ENCODE data around the gene ABHD6. TPM values are rescaled to one million over a fixed set of nuclear protein-coding genes. Genes with fewer than 3 reads are reported as not detected.

The ABHD6 gene
- total RNA-seq, 2 donors from 2014 or later: 16.5 to 24.5 TPM

DNA sequence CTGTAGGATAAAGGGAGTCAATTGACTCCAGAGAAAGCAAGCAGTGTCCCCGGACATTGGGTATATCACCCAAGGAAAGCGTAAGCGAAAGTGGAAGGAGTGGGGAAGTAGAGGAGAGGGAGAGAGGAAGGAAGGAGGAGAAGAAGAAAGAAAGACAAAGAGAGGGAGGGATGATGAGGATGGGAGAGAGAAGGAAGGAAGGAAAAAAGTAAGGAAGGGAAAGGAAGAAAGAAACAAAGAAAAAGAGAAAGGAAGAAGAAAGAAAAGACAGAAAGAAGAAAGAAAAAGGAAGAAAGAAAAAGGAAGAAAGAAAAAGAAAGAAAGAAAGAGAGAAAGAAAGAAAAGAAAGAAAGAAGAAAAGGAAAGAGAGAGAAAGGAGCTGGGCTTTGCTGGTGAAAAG lies 27.7 kb upstream of the ABHD6 start:
- H3K9ac ChIP-seq (ENCODE audit: low read depth in 2 of 2, low read length in 2 of 2): no peak overlapping the region
- H3K4me1 ChIP-seq: no peaks in the 10 kb centered on the region
- no peak overlapping the region for H3K27ac ChIP-seq
- intact Hi-C loops (cut with DNase I): loop anchor here (5.0 kb wide), 1 partner anchor 72 kb away; no protein-coding TSS in a partner anchor
- no peak overlapping the region for H3K4me3 ChIP-seq
- no peaks in the 10 kb centered on the region for H3K36me3 ChIP-seq
- TF ChIP-seq, protein P1, sequence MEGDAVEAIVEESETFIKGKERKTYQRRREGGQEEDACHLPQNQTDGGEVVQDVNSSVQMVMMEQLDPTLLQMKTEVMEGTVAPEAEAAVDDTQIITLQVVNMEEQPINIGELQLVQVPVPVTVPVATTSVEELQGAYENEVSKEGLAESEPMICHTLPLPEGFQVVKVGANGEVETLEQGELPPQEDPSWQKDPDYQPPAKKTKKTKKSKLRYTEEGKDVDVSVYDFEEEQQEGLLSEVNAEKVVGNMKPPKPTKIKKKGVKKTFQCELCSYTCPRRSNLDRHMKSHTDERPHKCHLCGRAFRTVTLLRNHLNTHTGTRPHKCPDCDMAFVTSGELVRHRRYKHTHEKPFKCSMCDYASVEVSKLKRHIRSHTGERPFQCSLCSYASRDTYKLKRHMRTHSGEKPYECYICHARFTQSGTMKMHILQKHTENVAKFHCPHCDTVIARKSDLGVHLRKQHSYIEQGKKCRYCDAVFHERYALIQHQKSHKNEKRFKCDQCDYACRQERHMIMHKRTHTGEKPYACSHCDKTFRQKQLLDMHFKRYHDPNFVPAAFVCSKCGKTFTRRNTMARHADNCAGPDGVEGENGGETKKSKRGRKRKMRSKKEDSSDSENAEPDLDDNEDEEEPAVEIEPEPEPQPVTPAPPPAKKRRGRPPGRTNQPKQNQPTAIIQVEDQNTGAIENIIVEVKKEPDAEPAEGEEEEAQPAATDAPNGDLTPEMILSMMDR (IDR thresholded peaks at IDR 0.05): no peak
- DNase-seq: no peak
- no peaks in the 10 kb centered on the region for H3K9me3 ChIP-seq
- no peaks in the 10 kb centered on the region for H3K27me3 ChIP-seq

DNA sequence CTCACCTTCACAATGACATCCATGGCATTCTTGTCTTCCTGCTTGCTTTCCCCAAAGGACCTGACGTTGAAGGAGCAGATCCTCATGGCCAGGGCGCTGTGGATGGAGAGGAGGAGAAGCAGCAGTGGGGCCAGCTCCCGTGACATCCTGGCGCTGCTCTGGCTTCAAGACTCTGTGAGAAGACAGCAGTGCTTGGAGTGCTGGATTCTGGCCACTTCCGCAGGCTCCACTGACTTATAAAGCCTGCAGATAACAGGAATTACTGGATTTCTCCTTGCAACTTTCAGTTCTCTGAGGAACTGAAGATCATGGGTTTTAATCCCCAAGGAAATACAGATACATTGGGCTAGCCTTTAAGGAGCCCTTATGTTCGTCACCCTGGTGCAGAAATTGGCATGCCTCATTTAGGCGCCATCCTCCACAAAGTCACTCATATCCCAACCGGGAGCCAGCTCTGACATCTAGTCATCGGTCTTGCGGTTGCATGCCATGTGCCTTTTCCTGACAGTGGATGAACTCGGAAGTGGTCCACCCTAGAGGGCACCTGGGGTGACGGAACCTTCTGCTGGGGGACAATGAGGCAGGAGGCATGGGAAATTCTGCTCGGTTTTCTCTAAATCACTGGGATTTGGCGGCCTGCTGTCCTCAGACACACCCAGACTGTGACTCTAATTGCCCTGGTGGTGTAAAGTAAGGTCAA lies 26.7 kb upstream of the ABHD6 start, which contains the start of gene DNASE1L3:
Gene DNASE1L3, minus strand, starts transcription at position 212 of the 700 bp plus-strand sequence. Its CDS starts 66 bp downstream, at position 146.
- Histone ChIP-seq H3K27me3 (no peaks in the 10 kb centered on the region), H3K9me3 (no peaks in the 10 kb centered on the region), H3K4me3 (no peak within 1 kb of the TSS), H3K9ac (ENCODE audit: low read depth in 2 of 2, low read length in 2 of 2) (no peak within 1 kb of the TSS), H3K27ac (no peak within 1 kb of the TSS), H3K36me3 (no peaks in the 10 kb centered on the region), H3K4me1 (no peaks in the 10 kb centered on the region)
- TF ChIP-seq, protein P1 (IDR thresholded peaks at IDR 0.05): no peak
- intact Hi-C loops (cut with DNase I): no loop called here
- DNase-seq: no peak

DNA sequence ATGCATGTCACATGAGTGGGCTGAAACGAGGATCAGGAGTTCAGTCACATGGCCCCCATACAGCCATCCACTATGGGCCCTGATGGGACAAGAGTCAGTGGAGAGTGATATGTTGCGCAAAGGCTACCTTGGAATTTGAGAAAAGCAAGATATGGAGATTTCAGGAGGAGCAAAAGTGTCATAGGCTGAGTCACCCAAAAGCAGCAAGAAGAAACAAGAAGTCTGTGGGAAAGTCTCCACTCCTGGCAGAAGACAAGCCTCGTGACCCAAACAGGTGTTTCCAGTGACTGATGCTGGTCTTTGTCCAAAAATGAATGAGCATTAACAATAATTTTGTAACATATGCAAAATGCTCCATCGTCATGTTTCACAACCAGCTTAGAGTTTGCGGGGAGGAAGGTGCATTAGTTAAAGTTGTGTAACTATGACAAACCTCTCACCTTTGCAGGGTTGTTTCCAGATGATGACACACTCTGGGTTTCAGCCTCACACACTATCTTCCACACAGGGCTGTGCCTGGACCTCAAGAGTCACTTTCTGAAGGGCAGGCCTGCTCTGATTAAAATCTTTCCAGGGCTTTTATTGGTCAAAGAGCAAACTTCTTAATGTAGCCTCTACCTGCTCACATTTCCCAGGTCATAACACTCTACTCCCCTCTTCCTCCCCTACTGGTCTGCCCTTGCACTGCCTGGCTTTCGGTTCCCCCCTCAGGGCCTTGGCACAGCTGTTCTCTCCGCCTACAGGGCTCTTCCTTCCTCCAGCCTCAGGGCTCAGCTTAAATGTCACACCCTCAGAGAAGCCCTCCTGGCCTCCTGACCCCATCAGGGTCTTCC lies 22.9 kb upstream of the ABHD6 start:
- H3K9ac ChIP-seq (ENCODE audit: low read depth in 2 of 2, low read length in 2 of 2): peak overlapping the region in 1 of 2 donors; percentile 24
- H3K27ac ChIP-seq: no peak overlapping the region
- H3K36me3 ChIP-seq: no peaks in the 10 kb centered on the region
- no peaks in the 10 kb centered on the region for H3K9me3 ChIP-seq
- H3K4me1 ChIP-seq: no peaks in the 10 kb centered on the region
- no peaks in the 10 kb centered on the region for H3K27me3 ChIP-seq
- TF ChIP-seq, protein P1 (IDR thresholded peaks at IDR 0.05): no peak
- intact Hi-C loops (cut with DNase I): no loop called here
- DNase-seq: no peak
- no peak overlapping the region for H3K4me3 ChIP-seq

DNA sequence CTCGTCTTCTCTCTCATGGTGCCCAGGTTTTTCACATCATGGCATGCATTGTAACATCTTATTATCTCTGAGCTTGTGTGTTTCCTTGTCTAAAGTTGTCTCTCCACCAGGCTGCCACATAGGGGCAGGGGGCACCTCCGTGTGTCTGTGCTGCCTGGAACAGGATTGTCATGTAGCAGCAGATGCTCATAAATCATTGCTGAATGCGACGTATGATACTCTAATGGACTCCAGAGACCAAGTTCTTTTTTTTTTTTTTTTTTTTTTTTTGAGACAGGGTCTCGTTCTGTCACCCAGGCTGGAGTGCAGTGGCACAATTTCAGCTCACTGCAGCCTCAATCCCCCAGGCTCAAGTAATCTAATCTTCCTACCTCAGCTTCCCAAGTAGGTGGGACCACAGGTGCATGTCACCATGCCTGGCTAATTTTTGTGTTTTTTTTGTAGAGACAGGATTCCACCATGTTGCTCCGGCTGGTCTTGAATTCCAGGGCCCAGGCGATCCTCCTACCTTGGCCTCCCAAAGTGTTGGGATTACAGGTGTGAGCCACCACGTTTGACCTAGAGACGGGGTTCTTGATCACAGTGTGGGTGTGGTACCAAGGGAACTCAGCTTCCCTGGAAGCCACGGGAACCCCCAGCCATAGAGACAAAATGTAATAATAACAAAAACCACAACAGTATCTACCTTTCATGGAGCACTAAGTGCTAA lies 22.1 kb upstream of the ABHD6 start:
- H3K9me3 ChIP-seq: no peaks in the 10 kb centered on the region
- DNase-seq: no peak
- no peak overlapping the region for H3K27ac ChIP-seq
- H3K36me3 ChIP-seq: no peaks in the 10 kb centered on the region
- H3K4me3 ChIP-seq: no peak overlapping the region
- H3K4me1 ChIP-seq: no peaks in the 10 kb centered on the region
- intact Hi-C loops (cut with DNase I): no loop called here
- H3K9ac ChIP-seq (ENCODE audit: low read depth in 2 of 2, low read length in 2 of 2): peak overlapping the region in 1 of 2 donors; percentile 24
- TF ChIP-seq, protein P1 (IDR thresholded peaks at IDR 0.05): no peak
- no peaks in the 10 kb centered on the region for H3K27me3 ChIP-seq

DNA sequence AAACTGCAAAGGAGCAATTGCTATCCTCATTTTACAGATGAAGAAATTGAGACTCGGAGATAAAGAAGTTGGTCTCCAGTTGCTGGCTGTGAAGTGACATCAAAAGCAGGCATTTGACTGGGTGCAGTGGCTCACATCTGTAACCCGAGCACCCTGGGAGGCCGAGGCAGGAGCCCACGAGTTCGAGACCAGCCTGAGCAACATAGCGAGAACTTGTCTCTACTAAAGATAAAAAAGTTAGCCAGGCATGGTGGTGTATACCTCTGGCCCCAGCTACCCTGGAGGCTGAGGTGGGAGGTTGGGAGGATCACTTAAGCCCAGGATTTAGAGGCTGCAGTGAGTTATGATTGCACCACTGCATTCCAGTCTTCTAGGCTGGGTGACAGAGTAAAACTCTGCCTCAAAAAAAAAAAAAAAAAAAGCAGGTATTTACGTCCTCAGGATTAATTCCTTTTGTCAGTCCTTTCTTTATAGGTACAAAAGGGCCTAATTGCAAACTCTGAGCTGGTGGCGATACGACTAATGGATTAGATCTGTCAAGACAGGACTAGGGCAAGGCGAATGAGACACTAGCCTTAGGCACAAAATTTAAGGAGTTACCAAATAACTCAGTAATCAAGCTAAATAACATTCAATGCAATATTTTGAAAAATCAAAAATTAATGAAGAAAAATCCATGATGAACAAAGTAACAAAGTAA lies 20.9 kb upstream of the ABHD6 start:
- intact Hi-C loops (cut with DNase I): no loop called here
- Histone ChIP-seq H3K9me3 (no peaks in the 10 kb centered on the region), H3K27me3 (no peaks in the 10 kb centered on the region), H3K4me1 (no peaks in the 10 kb centered on the region), H3K9ac (ENCODE audit: low read depth in 2 of 2, low read length in 2 of 2) (no peak overlapping the region), H3K4me3 (no peak overlapping the region), H3K36me3 (no peaks in the 10 kb centered on the region), H3K27ac (no peak overlapping the region)
- TF ChIP-seq, protein P1 (IDR thresholded peaks at IDR 0.05): no peak
- no peak for DNase-seq

Measured in colonic mucosa (tissue), 4 donors.